Neural progenitor cell (in vitro differentiated cells): ENCODE results near the gene VWA8.

ENCODE experiments used
- CTCF ChIP-seq: fragments of 200-600 bp; sonication (generic); IDR thresholded peaks from 2 replicates; pipeline ENCODE4 v1.5.1; 2017; ENCODE audit warnings: antibody characterized with exemption, mild to moderate bottlenecking
- EZH2 ChIP-seq: fragments of 200-600 bp; sonication (generic); IDR thresholded peaks from 2 replicates; pipeline ENCODE4 v1.6.1; 2017; ENCODE audit warnings: antibody characterized with exemption, mild to moderate bottlenecking, moderate library complexity
- EZH2phosphoT487 ChIP-seq: fragments of 200-600 bp; sonication (generic); IDR thresholded peaks from 2 replicates; pipeline ENCODE4 v1.6.1; 2017; ENCODE audit warnings: antibody characterized with exemption

GRCh38 chr13:41693434-41693833 is 267.5 kb downstream of the VWA8 start:
- TF ChIP-seq CTCF (no peak), EZH2 (no peak), EZH2phosphoT487 (no peak)
